Uterus (tissue), 2 donors: Measurements from ENCODE around the gene FMO3.

Source experiments
- CTCF ChIP-seq, 4 experiments: fragments of 200-600 bp in 2 of 4; fragments of 450-650 bp in 2 of 4; sonication (generic) in 2 of 4; IDR thresholded peaks; one replicate each; pipeline ENCODE4 v1.5.1; 2016 to 2019; ENCODE audit warnings: antibody characterized with exemption in 4 of 4, mild to moderate bottlenecking in 2 of 4, moderate library complexity in 1 of 4
- POLR2A ChIP-seq, 2 donors: fragments of 450-650 bp; IDR thresholded peaks; one replicate each; pipeline ENCODE4 v1.6.1; 2016; ENCODE audit warnings: antibody characterized with exemption in 2 of 2, mild to moderate bottlenecking in 1 of 2, moderate library complexity in 1 of 2

GRCh38 chr1:171075041-171075440, 15.7 kb upstream of the FMO3 start:
- no peak for TF ChIP-seq POLR2A (IDR thresholded peaks at IDR 0.05)
- TF ChIP-seq CTCF (IDR thresholded peaks at IDR 0.05): no peak
